ENCODE measurements around the gene RANBP9.

DNA sequence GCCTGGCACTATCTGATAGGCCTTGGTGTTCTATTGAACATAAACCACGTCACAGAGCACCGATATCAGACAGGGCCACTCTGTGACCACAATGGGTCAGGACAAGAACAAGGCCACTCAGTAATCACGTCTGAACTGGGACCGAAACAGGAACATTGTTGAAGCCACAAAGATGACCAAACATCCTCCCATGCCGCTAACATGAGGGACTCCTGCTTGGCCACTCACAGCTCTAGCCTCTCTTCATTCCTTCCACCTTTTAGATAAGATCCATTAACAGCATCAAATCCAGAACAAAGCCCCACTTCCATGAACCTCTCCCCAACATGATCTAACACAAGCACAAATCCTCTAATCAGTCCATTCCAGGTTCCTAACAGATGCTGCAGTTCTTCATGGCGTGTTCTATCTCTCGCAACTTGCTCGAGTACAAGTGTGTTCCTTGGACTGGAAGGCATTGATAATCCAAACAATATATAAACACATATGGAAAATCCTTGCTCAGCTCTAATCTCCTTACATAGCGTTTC is 129.9 kb downstream of the RANBP9 start:
- TF ChIP-seq GLIS3 (CRISPR knock-in tag; IDR thresholded peaks at IDR 0.05) (no peak), ARNTL (CRISPR knock-in tag; IDR thresholded peaks at IDR 0.05; ENCODE audit: borderline replicate concordance, low read depth) (no peak), ZNF8 (CRISPR knock-in tag; IDR thresholded peaks at IDR 0.05) (no peak), RARB (CRISPR knock-in tag; IDR thresholded peaks at IDR 0.05) (no peak), CSDC2 (CRISPR knock-in tag; IDR thresholded peaks at IDR 0.05) (no peak), ZFP3 (CRISPR knock-in tag; IDR thresholded peaks at IDR 0.05) (no peak), SNAI2 (CRISPR knock-in tag; IDR thresholded peaks at IDR 0.05) (no peak), ZFP30 (CRISPR knock-in tag; IDR thresholded peaks at IDR 0.05) (no peak), ESRRG (CRISPR knock-in tag; IDR thresholded peaks at IDR 0.05) (no peak)
- TF ChIP-seq, protein P1, sequence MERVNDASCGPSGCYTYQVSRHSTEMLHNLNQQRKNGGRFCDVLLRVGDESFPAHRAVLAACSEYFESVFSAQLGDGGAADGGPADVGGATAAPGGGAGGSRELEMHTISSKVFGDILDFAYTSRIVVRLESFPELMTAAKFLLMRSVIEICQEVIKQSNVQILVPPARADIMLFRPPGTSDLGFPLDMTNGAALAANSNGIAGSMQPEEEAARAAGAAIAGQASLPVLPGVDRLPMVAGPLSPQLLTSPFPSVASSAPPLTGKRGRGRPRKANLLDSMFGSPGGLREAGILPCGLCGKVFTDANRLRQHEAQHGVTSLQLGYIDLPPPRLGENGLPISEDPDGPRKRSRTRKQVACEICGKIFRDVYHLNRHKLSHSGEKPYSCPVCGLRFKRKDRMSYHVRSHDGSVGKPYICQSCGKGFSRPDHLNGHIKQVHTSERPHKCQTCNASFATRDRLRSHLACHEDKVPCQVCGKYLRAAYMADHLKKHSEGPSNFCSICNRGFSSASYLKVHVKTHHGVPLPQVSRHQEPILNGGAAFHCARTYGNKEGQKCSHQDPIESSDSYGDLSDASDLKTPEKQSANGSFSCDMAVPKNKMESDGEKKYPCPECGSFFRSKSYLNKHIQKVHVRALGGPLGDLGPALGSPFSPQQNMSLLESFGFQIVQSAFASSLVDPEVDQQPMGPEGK (CRISPR knock-in tag; IDR thresholded peaks at IDR 0.05; ENCODE audit: borderline replicate concordance), result no peak
- TF ChIP-seq, protein P2, sequence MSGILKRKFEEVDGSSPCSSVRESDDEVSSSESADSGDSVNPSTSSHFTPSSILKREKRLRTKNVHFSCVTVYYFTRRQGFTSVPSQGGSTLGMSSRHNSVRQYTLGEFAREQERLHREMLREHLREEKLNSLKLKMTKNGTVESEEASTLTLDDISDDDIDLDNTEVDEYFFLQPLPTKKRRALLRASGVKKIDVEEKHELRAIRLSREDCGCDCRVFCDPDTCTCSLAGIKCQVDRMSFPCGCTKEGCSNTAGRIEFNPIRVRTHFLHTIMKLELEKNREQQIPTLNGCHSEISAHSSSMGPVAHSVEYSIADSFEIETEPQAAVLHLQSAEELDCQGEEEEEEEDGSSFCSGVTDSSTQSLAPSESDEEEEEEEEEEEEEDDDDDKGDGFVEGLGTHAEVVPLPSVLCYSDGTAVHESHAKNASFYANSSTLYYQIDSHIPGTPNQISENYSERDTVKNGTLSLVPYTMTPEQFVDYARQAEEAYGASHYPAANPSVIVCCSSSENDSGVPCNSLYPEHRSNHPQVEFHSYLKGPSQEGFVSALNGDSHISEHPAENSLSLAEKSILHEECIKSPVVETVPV (CRISPR knock-in tag; IDR thresholded peaks at IDR 0.05), result no peak
- TF ChIP-seq, protein P3, sequence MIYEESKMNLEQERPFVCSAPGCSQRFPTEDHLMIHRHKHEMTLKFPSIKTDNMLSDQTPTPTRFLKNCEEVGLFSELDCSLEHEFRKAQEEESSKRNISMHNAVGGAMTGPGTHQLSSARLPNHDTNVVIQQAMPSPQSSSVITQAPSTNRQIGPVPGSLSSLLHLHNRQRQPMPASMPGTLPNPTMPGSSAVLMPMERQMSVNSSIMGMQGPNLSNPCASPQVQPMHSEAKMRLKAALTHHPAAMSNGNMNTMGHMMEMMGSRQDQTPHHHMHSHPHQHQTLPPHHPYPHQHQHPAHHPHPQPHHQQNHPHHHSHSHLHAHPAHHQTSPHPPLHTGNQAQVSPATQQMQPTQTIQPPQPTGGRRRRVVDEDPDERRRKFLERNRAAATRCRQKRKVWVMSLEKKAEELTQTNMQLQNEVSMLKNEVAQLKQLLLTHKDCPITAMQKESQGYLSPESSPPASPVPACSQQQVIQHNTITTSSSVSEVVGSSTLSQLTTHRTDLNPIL (CRISPR knock-in tag; IDR thresholded peaks at IDR 0.05; ENCODE audit: low read depth), result no peak
- TF ChIP-seq, protein P4, sequence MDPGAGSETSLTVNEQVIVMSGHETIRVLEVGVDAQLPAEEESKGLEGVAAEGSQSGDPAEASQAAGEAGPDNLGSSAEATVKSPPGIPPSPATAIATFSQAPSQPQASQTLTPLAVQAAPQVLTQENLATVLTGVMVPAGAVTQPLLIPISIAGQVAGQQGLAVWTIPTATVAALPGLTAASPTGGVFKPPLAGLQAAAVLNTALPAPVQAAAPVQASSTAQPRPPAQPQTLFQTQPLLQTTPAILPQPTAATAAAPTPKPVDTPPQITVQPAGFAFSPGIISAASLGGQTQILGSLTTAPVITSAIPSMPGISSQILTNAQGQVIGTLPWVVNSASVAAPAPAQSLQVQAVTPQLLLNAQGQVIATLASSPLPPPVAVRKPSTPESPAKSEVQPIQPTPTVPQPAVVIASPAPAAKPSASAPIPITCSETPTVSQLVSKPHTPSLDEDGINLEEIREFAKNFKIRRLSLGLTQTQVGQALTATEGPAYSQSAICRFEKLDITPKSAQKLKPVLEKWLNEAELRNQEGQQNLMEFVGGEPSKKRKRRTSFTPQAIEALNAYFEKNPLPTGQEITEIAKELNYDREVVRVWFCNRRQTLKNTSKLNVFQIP (CRISPR knock-in tag; IDR thresholded peaks at IDR 0.05; ENCODE audit: borderline replicate concordance, low read depth), result no peak

Measured in SK-N-SH treated with all-trans-retinoic acid at 6 μM for 48 hours (cell line).